H1 (cell line): Measurements from ENCODE around the gene SLC35B4. TPM values are rescaled to one million over a fixed set of nuclear protein-coding genes. Genes with fewer than 3 reads are reported as not detected.

Source experiments
- CTCF ChIA-PET: fragments of 300-600 bp; sonication (Branson Sonifier 250); formaldehyde crosslinking; loops from one replicate; lab custom pipeline; 2021; ENCODE audit not compliant: partially characterized antibody; lab: Charles Lee
- POLR2A ChIA-PET: fragments of 300-600 bp; sonication (Branson Sonifier 250); formaldehyde crosslinking; loops from one replicate; lab custom pipeline; 2021; ENCODE audit warnings: inconsistent platforms; ENCODE audit not compliant: partially characterized antibody; lab: Charles Lee
- DNase-seq, 2 experiments: peaks; one replicate each; pipeline versions ENCODE4 v3.0.0 to v3.0.0-alpha.2; 2010 to 2022; ENCODE audit warnings: low spot score in 2 of 2, low read depth in 1 of 2, mixed read lengths in 1 of 2
- FAIRE-seq: peaks from 2 replicates; lab custom pipeline; 2011; peaks lifted over from hg19 to GRCh38; lab: Jason Lieb, UNC
- H2AFZ ChIP-seq: 2 replicates; pipeline ENCODE4 v1.8.1; 2012; ENCODE audit warnings: low read length, inconsistent platforms
- H2AK5ac ChIP-seq: 2 replicates; pipeline ENCODE4 v1.6.1; 2013; ENCODE audit warnings: low read depth, low read length
- H2BK120ac ChIP-seq: replicated peaks from 2 replicates; pipeline ENCODE3; 2013; ENCODE audit warnings: low read depth, low read length, inconsistent platforms
- H2BK12ac ChIP-seq: 2 replicates; pipeline ENCODE4 v1.6.1; 2013; ENCODE audit warnings: low read depth, low read length
- H2BK15ac ChIP-seq: 2 replicates; pipeline ENCODE4 v1.6.1; 2013; ENCODE audit warnings: low read length
- H2BK20ac ChIP-seq: 2 replicates; pipeline ENCODE4 v1.6.1; 2013; ENCODE audit warnings: low read length
- H2BK5ac ChIP-seq: 2 replicates; pipeline ENCODE4 v1.6.1; 2013; ENCODE audit warnings: low read depth, low read length
- H3K14ac ChIP-seq: 2 replicates; pipeline ENCODE4 v1.6.1; 2013; ENCODE audit warnings: inconsistent platforms; ENCODE audit not compliant: insufficient read length
- H3K18ac ChIP-seq: 2 replicates; pipeline ENCODE4 v1.6.1; 2013; ENCODE audit warnings: low read length; ENCODE audit errors: extremely low read depth
- H3K23ac ChIP-seq: 2 replicates; pipeline ENCODE4 v1.6.1; 2013; ENCODE audit warnings: inconsistent platforms; ENCODE audit not compliant: insufficient read length
- H3K23me2 ChIP-seq: 2 replicates; pipeline ENCODE4 v1.6.1; 2013; ENCODE audit warnings: low read depth, low read length
- H3K27ac ChIP-seq: 2 replicates; pipeline ENCODE4 v1.6.1; 2011; ENCODE audit warnings: low read depth, low read length, inconsistent platforms
- H3K27me3 ChIP-seq, 4 experiments: replicated peaks in 1 of 4; 1 replicate in 1 of 4; 2 replicates in 3 of 4; pipeline versions ENCODE4 v1.6.1 to v1.8.1; 2011 to 2013; ENCODE audit warnings: low read length in 3 of 4, mild to moderate bottlenecking in 3 of 4, inconsistent platforms in 2 of 4, mixed read lengths in 2 of 4, moderate library complexity in 1 of 4; ENCODE audit not compliant: control insufficient read depth in 3 of 4, insufficient read depth in 3 of 4; ENCODE audit errors: extremely low read depth in 1 of 4
- H3K36me3 ChIP-seq, 4 experiments: 2 replicates each; pipeline versions ENCODE4 v1.6.1 to v1.8.1; 2011 to 2013; ENCODE audit warnings: mild to moderate bottlenecking in 4 of 4, low read length in 3 of 4, moderate library complexity in 2 of 4, control low read depth in 1 of 4, inconsistent platforms in 1 of 4; ENCODE audit not compliant: insufficient read depth in 4 of 4, control insufficient read depth in 2 of 4
- H3K4ac ChIP-seq: replicated peaks from 2 replicates; pipeline ENCODE3; 2013; ENCODE audit warnings: low read length, low read depth, mixed read lengths, inconsistent platforms; ENCODE audit not compliant: insufficient read length
- H3K4me1 ChIP-seq, 4 experiments: replicated peaks in 1 of 4; 1 replicate in 1 of 4; 2 replicates in 3 of 4; pipeline versions ENCODE4 v1.6.1 to v1.8.1; 2011 to 2013; ENCODE audit warnings: low read length in 3 of 4, inconsistent platforms in 2 of 4, mixed read lengths in 1 of 4; ENCODE audit not compliant: insufficient read depth in 4 of 4, control insufficient read depth in 3 of 4
- H3K4me2 ChIP-seq, 2 experiments: 2 replicates each; pipeline versions ENCODE4 v1.6.1 to v1.8.1; 2011 to 2013; ENCODE audit warnings: low read depth in 2 of 2, low read length in 2 of 2, control low read depth in 1 of 2, inconsistent platforms in 1 of 2, mild to moderate bottlenecking in 1 of 2; ENCODE audit not compliant: insufficient read depth in 1 of 2
- H3K4me3 ChIP-seq, 4 experiments: fragments of 200-600, 300-600 bp in 1 of 4; sonication (generic), shearing (Covaris generic), sonication (Bioruptor Twin) in 1 of 4; 2 replicates each; pipeline versions ENCODE4 v1.5.1 to v1.8.1; 2011 to 2016; ENCODE audit warnings: low read length in 4 of 4, low read depth in 3 of 4, control low read depth in 2 of 4, inconsistent platforms in 2 of 4, mild to moderate bottlenecking in 2 of 4, mixed read lengths in 1 of 4, moderate library complexity in 1 of 4; ENCODE audit not compliant: insufficient read depth in 2 of 4; ENCODE audit errors: extremely low read depth in 1 of 4
- H3K56ac ChIP-seq: replicated peaks from 2 replicates; pipeline ENCODE3; 2013; ENCODE audit warnings: low read depth, mild to moderate bottlenecking, mixed read lengths, low read length, inconsistent platforms; ENCODE audit not compliant: insufficient read length
- H3K79me1 ChIP-seq: 2 replicates; pipeline ENCODE4 v1.6.1; 2013; ENCODE audit warnings: low read depth, low read length, control low read depth
- H3K79me2 ChIP-seq, 2 experiments: 2 replicates each; pipeline versions ENCODE4 v1.6.1 to v1.8.1; 2012 to 2013; ENCODE audit warnings: low read length in 2 of 2, mild to moderate bottlenecking in 2 of 2, inconsistent platforms in 1 of 2; ENCODE audit not compliant: insufficient read depth in 2 of 2, control insufficient read depth in 1 of 2
- H3K9ac ChIP-seq, 4 experiments: replicated peaks in 1 of 4; 1 replicate in 1 of 4; 2 replicates in 3 of 4; pipeline versions ENCODE4 v1.6.1 to v1.8.1; 2011 to 2013; ENCODE audit warnings: low read depth in 3 of 4, low read length in 3 of 4, control low read depth in 2 of 4, mild to moderate bottlenecking in 2 of 4, moderate library complexity in 2 of 4, inconsistent platforms in 1 of 4; ENCODE audit errors: extremely low read depth in 1 of 4
- H3K9me3 ChIP-seq, 2 experiments: 2 replicates each; pipeline versions ENCODE4 v1.6.1 to v1.8.1; 2012 to 2013; ENCODE audit warnings: mild to moderate bottlenecking in 2 of 2, moderate library complexity in 2 of 2, control low read depth in 1 of 2, inconsistent platforms in 1 of 2, low read depth in 1 of 2, low read length in 1 of 2, mixed read lengths in 1 of 2; ENCODE audit not compliant: insufficient read depth in 2 of 2
- H4K20me1 ChIP-seq, 2 experiments: replicated peaks in 1 of 2; 2 replicates each; pipeline versions ENCODE3 to v1.8.1; 2011 to 2013; ENCODE audit warnings: inconsistent platforms in 2 of 2, low read length in 2 of 2, mild to moderate bottlenecking in 1 of 2; ENCODE audit not compliant: insufficient read depth in 2 of 2, control insufficient read depth in 1 of 2
- H4K5ac ChIP-seq: 2 replicates; pipeline ENCODE4 v1.6.1; 2013; ENCODE audit warnings: low read length, low read depth, mixed read lengths, inconsistent platforms; ENCODE audit not compliant: insufficient read length
- H4K8ac ChIP-seq: 2 replicates; pipeline ENCODE4 v1.8.0; 2013; ENCODE audit warnings: mild to moderate bottlenecking, moderate library complexity, low read length, inconsistent platforms; ENCODE audit not compliant: insufficient read depth; ENCODE audit errors: extremely low read depth
- H4K91ac ChIP-seq: replicated peaks from 2 replicates; pipeline ENCODE3; 2013; ENCODE audit warnings: low read length, mixed read lengths, inconsistent platforms; ENCODE audit not compliant: insufficient read length
- MAX ChIP-seq: IDR thresholded peaks from 2 replicates; pipeline ENCODE4 v1.6.1; 2012; ENCODE audit warnings: inconsistent platforms
- RAD21 ChIP-seq, 2 experiments: IDR thresholded peaks in 1 of 2; conservative IDR thresholded peaks in 1 of 2; 2 replicates each; pipeline ENCODE4 v1.6.1; 2011; ENCODE audit warnings: low read depth in 2 of 2, low read length in 2 of 2, improper control_type of control experiment in 1 of 2, inconsistent platforms in 1 of 2, mild to moderate bottlenecking in 1 of 2, moderate library complexity in 1 of 2
- WGBS, 2 experiments: shearing (Covaris generic) in 1 of 2; methylation state at CpG; one replicate each; pipeline versions ENCODE4 v1.1.6 to v1.1.7; 2013 to 2015; ENCODE audit warnings: low lambda C conversion rate in 2 of 2, mixed read lengths in 2 of 2, inconsistent platforms in 1 of 2, low coverage in 1 of 2, missing lambda C conversion rate in 1 of 2; ENCODE audit not compliant: insufficient replicate concordance in 2 of 2, insufficient coverage in 1 of 2, insufficient read length in 1 of 2; ENCODE audit errors: extremely low coverage in 1 of 2, missing lambda C conversion rate in 1 of 2; 5-methylcytosine and 5-hydroxymethylcytosine counted together
- polyA plus RNA-seq, 7 experiments: library from polyadenylated mRNA; depleted of rRNA in 3 of 7; stranded (reverse) in 5 of 7; unstranded in 2 of 7; fragments of >200 nt in 5 of 7; fragments of 200-250 nt in 2 of 7; gene quantifications; 1 replicate in 5 of 7; 2 replicates in 1 of 7; 4 replicates in 1 of 7; pipeline versions ENCODE4 v1.2.1 to v1.2.3, GENCODE V29; 2011 to 2013; ENCODE audit warnings: missing spikeins in 2 of 7, mixed read lengths in 2 of 7
- total RNA-seq: library from RNA; stranded (reverse); fragmentation: NEBNext Ultra II Directional; extraction: Animal tissue kit (Norgen Biotek cat#: 25700); gene quantifications from 2 replicates; pipeline ENCODE4 v1.2.1, GENCODE V29; 2021
- TF ChIP-seq, protein P1 (sequence below), 3 experiments: IDR thresholded peaks; 1 replicate in 2 of 3; 2 replicates in 1 of 3; pipeline versions ENCODE4 v1.5.1 to v1.6.1; 2011; ENCODE audit warnings: low read length in 3 of 3, mild to moderate bottlenecking in 3 of 3, inconsistent platforms in 2 of 3, low read depth in 1 of 3, moderate library complexity in 1 of 3; ENCODE audit not compliant: insufficient read depth in 1 of 3; ENCODE audit errors: control extremely low read depth in 1 of 3

Gene SLC35B4
- total and polyA plus RNA-seq, 2 of the 8 experiments (the other 6 are each of a cell fraction or from before 2014, with no cell fraction given), result 28.9 to 34.6 TPM

DNA sequence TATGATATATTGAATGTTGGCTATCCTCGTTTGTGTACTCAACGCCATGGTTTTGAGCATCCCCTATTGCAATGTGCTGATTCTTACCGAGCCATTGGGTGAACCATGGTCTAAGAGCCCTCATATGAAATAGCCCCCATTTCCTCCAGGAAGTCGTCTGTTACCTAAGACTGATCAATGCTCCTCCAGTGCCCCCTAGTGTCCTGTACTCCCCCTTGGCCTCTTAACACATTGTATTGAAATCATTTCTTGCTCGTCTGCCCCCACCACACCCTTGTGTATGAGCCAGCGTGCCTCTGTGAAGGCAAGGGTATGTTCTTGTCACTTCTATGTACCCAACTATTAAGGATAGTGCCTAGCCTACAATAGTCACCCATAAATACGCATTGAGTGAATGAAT is 11.2 kb upstream of the SLC35B4 start:
- H3K79me2 ChIP-seq, result no peaks in the 10 kb centered on the region
- H3K23ac ChIP-seq, result no peak overlapping the region
- no peaks in the 10 kb centered on the region for H3K79me1 ChIP-seq
- no peaks in the 10 kb centered on the region for H3K23me2 ChIP-seq
- H4K5ac ChIP-seq, result no peak overlapping the region
- TF ChIP-seq, protein P1, sequence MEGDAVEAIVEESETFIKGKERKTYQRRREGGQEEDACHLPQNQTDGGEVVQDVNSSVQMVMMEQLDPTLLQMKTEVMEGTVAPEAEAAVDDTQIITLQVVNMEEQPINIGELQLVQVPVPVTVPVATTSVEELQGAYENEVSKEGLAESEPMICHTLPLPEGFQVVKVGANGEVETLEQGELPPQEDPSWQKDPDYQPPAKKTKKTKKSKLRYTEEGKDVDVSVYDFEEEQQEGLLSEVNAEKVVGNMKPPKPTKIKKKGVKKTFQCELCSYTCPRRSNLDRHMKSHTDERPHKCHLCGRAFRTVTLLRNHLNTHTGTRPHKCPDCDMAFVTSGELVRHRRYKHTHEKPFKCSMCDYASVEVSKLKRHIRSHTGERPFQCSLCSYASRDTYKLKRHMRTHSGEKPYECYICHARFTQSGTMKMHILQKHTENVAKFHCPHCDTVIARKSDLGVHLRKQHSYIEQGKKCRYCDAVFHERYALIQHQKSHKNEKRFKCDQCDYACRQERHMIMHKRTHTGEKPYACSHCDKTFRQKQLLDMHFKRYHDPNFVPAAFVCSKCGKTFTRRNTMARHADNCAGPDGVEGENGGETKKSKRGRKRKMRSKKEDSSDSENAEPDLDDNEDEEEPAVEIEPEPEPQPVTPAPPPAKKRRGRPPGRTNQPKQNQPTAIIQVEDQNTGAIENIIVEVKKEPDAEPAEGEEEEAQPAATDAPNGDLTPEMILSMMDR (IDR thresholded peaks at IDR 0.05; ENCODE audit: control extremely low read depth in 1 of 3, insufficient read depth in 1 of 3, low read depth in 1 of 3, low read length in 3 of 3), result peak; percentile 51 to 88 (median 72)
- TF ChIP-seq MAX (no peak), RAD21 (IDR thresholded peaks at IDR 0.05 in 1 of 2, conservative IDR thresholded peaks at IDR 0.05 in 1 of 2; ENCODE audit: low read depth in 2 of 2, low read length in 2 of 2) (peak; percentile 90 to 91)
- TF ChIP-seq, all 59 proteins: peak for 2
- no peaks in the 10 kb centered on the region for H3K9me3 ChIP-seq
- H2BK5ac ChIP-seq, result no peak overlapping the region
- no peak overlapping the region for H3K4me3 ChIP-seq
- no peak overlapping the region for H2BK15ac ChIP-seq
- H4K91ac ChIP-seq, result no peak overlapping the region
- DNase-seq (peak; percentile 61 to 81), FAIRE-seq (peak; percentile 58)
- H3K27me3 ChIP-seq, result no peaks in the 10 kb centered on the region
- H3K56ac ChIP-seq, result no peak overlapping the region
- no peak overlapping the region for H3K18ac ChIP-seq
- H3K36me3 ChIP-seq, result no peaks in the 10 kb centered on the region
- POLR2A ChIA-PET, result interaction anchor here (1.0 kb wide), 1 partner anchor 9 kb away, joined by 3 read pairs; no protein-coding TSS in a partner anchor
- no peak overlapping the region for H2BK12ac ChIP-seq
- H4K20me1 ChIP-seq, result no peaks in the 10 kb centered on the region
- 39% methylated on average over 7 of the region's 7 CpGs; no CpG with 5 or more reads in 1 of the 2 experiments for WGBS, 2 experiments
- H3K9ac ChIP-seq, result no peak overlapping the region
- H2BK20ac ChIP-seq, result no peak overlapping the region
- no peak overlapping the region for H3K4me2 ChIP-seq
- no peaks in the 10 kb centered on the region for H3K4me1 ChIP-seq
- no peak overlapping the region for H3K27ac ChIP-seq
- no peak overlapping the region for H4K8ac ChIP-seq
- H2AFZ ChIP-seq, result no peak overlapping the region
- no peak overlapping the region for H3K14ac ChIP-seq
- H3K4ac ChIP-seq, result no peak overlapping the region
- CTCF ChIA-PET, result interaction anchor here (0.7 to 2.1 kb wide), 14 partner anchors 9 to 793 kb away, joined by 3 to 10 read pairs (median 4); partner anchors contain the start of gene SLC35B4
- no peak overlapping the region for H2BK120ac ChIP-seq
- H2AK5ac ChIP-seq, result no peak overlapping the region
